Tibial nerve (tissue), 4 donors: ENCODE measurements around the gene PDE3B. TPM values are rescaled to one million over a fixed set of nuclear protein-coding genes. Genes with fewer than 3 reads are reported as not detected.
A peak's percentile ranks its signal among the peaks of the same experiment; 100 is the strongest.
"Not testable (repeated sequence)": the region's sequence is repeated elsewhere in the genome, so short reads cannot be mapped to it uniquely, and the experiment has no call there.

Experiments used
- DNase-seq, 2 donors: peaks; one replicate each; pipeline ENCODE4 v3.0.0-alpha.2; 2019; ENCODE audit warnings: low spot score in 2 of 2
- H3K27ac ChIP-seq, 4 donors: fragments of 200-600 bp; sonication (generic) in 3 of 4; one replicate each; pipeline ENCODE4 v1.5.1; 2017 to 2019; ENCODE audit warnings: mild to moderate bottlenecking in 1 of 4
- H3K27me3 ChIP-seq, 2 donors: fragments of 200-600 bp; sonication (generic) in 1 of 2; one replicate each; pipeline versions ENCODE4 v1.5.1 to v1.6.0; 2017 to 2019
- H3K36me3 ChIP-seq, 3 donors: fragments of 200-600 bp; sonication (generic); one replicate each; pipeline ENCODE4 v1.5.1; 2018 to 2019
- H3K4me1 ChIP-seq, 4 donors: fragments of 200-600 bp; sonication (generic) in 3 of 4; one replicate each; pipeline ENCODE4 v1.5.1; 2017 to 2019
- H3K4me3 ChIP-seq, 4 donors: fragments of 200-600 bp; sonication (generic) in 3 of 4; one replicate each; pipeline ENCODE4 v1.5.1; 2017 to 2019; ENCODE audit warnings: mild to moderate bottlenecking in 1 of 4, moderate library complexity in 1 of 4
- H3K9me3 ChIP-seq, 4 donors: fragments of 200-600 bp; sonication (generic) in 3 of 4; one replicate each; pipeline ENCODE4 v1.5.1; 2017 to 2019
- CTCF ChIP-seq, 5 experiments: fragments of 200-600 bp in 3 of 5; fragments of 450-650 bp in 2 of 5; sonication (generic) in 3 of 5; IDR thresholded peaks; one replicate each; pipeline ENCODE4 v1.5.1; 2016 to 2019; ENCODE audit warnings: antibody characterized with exemption in 5 of 5, mild to moderate bottlenecking in 3 of 5, moderate library complexity in 2 of 5
- EP300 ChIP-seq, 2 donors: sonication (generic); formaldehyde crosslinking; IDR thresholded peaks; one replicate each; pipeline ENCODE4 v1.6.1; 2017; ENCODE audit warnings: antibody characterized with exemption in 2 of 2, mild to moderate bottlenecking in 1 of 2
- POLR2A ChIP-seq, 2 donors: fragments of 450-650 bp; IDR thresholded peaks; one replicate each; pipeline ENCODE4 v1.6.1; 2017; ENCODE audit warnings: antibody characterized with exemption in 2 of 2, mild to moderate bottlenecking in 2 of 2, moderate library complexity in 2 of 2
- WGBS, 2 donors: methylation state at CpG; one replicate each; pipeline ENCODE4 v1.1.5; 2018; 5-methylcytosine and 5-hydroxymethylcytosine counted together
- total RNA-seq, 4 donors: library from RNA; depleted of rRNA; stranded (reverse); fragments of >200 nt; gene quantifications; one replicate each; pipeline ENCODE4 v1.1.0, GENCODE V29; 2016

PDE3B gene
- total RNA-seq, 4 donors from 2014 or later = 15.3 to 39.9 (median 26.4) TPM

- no peaks in the 10 kb centered on the region for H3K27me3 ChIP-seq
- no peak for DNase-seq
- H3K4me1 ChIP-seq = no peaks in the 10 kb centered on the region
- H3K27ac ChIP-seq = no peak overlapping the region
- H3K4me3 ChIP-seq = no peak overlapping the region
- no peak for TF ChIP-seq EP300 (IDR thresholded peaks at IDR 0.05)
- TF ChIP-seq CTCF (IDR thresholded peaks at IDR 0.05) = no peak
- TF ChIP-seq POLR2A (IDR thresholded peaks at IDR 0.05) = no peak
- H3K9me3 ChIP-seq = peaks cover 0 to 13% (median 2%) of the 10 kb centered on the region in 4 donors
- 60 to 66% methylated on average over 2 of the region's 2 CpGs for WGBS, 2 donors
- H3K36me3 ChIP-seq = peaks cover 0 to 4% (median 0%) of the 10 kb centered on the region in 3 donors
Measured at GRCh38 chr11:14860511-14860910, 216.9 kb downstream of the PDE3B start.

- Histone ChIP-seq H3K4me3 (no peak overlapping the region), H3K27ac (no peak overlapping the region), H3K9me3 (peaks cover 0 to 13% (median 2%) of the 10 kb centered on the region in 4 donors), H3K4me1 (no peaks in the 10 kb centered on the region), H3K27me3 (no peaks in the 10 kb centered on the region), H3K36me3 (peaks cover 0 to 4% (median 0%) of the 10 kb centered on the region in 3 donors)
- no peak for DNase-seq
- 71 to 73% methylated on average over 1 of the region's 1 CpG for WGBS, 2 donors
- TF ChIP-seq CTCF (IDR thresholded peaks at IDR 0.05) (no peak), EP300 (IDR thresholded peaks at IDR 0.05) (no peak), POLR2A (IDR thresholded peaks at IDR 0.05) (no peak)
Measured at GRCh38 chr11:14861680-14862079, 218.1 kb downstream of the PDE3B start.

- not testable (repeated sequence) for H3K4me1 ChIP-seq, H3K27me3 ChIP-seq, H3K36me3 ChIP-seq, H3K4me3 ChIP-seq, H3K27ac ChIP-seq, DNase-seq
- 93% methylated on average over 4 of the region's 4 CpGs for WGBS, 2 donors
- H3K9me3 ChIP-seq = peaks cover 0 to 13% (median 2%) of the 10 kb centered on the region in 4 donors
Measured at GRCh38 chr11:14863775-14864174, 220.2 kb downstream of the PDE3B start.

- no peaks in the 10 kb centered on the region for H3K27me3 ChIP-seq
- DNase-seq = no peak
- H3K36me3 ChIP-seq = peaks cover 0 to 11% (median 0%) of the 10 kb centered on the region in 3 donors
- H3K4me1 ChIP-seq = no peaks in the 10 kb centered on the region
- no peaks in the 10 kb centered on the region for H3K9me3 ChIP-seq
- no peak overlapping the region for H3K27ac ChIP-seq
- TF ChIP-seq CTCF (IDR thresholded peaks at IDR 0.05) = no peak
- TF ChIP-seq POLR2A (IDR thresholded peaks at IDR 0.05) = no peak
- TF ChIP-seq EP300 (IDR thresholded peaks at IDR 0.05) = no peak
- no peak overlapping the region for H3K4me3 ChIP-seq
Measured at GRCh38 chr11:14872032-14872431, 228.4 kb downstream of the PDE3B start.

- no peak for DNase-seq
- Histone ChIP-seq H3K27me3 (no peaks in the 10 kb centered on the region), H3K27ac (peak overlapping the region in 1 of 4 donors; percentile 22), H3K4me1 (no peaks in the 10 kb centered on the region), H3K36me3 (peaks cover 0 to 21% (median 0%) of the 10 kb centered on the region in 3 donors), H3K4me3 (no peak overlapping the region), H3K9me3 (no peaks in the 10 kb centered on the region)
- 40 to 46% methylated on average over 4 of the region's 4 CpGs for WGBS, 2 donors
- TF ChIP-seq POLR2A (IDR thresholded peaks at IDR 0.05) (no peak), EP300 (IDR thresholded peaks at IDR 0.05) (no peak), CTCF (IDR thresholded peaks at IDR 0.05) (no peak)
Measured at GRCh38 chr11:14873632-14874031, 230.0 kb downstream of the PDE3B start.

GRCh38 chr11:14875163-14875562, 231.6 kb downstream of the PDE3B start:
- H3K4me1 ChIP-seq = no peaks in the 10 kb centered on the region
- no peak for TF ChIP-seq POLR2A (IDR thresholded peaks at IDR 0.05)
- TF ChIP-seq CTCF (IDR thresholded peaks at IDR 0.05) = no peak
- no peak for TF ChIP-seq EP300 (IDR thresholded peaks at IDR 0.05)
- peaks cover 0 to 25% (median 0%) of the 10 kb centered on the region in 3 donors for H3K36me3 ChIP-seq
- no peaks in the 10 kb centered on the region for H3K9me3 ChIP-seq
- WGBS, 2 donors = 96 to 99% methylated on average over 5 of the region's 5 CpGs
- no peaks in the 10 kb centered on the region for H3K27me3 ChIP-seq
- no peak overlapping the region for H3K4me3 ChIP-seq
- no peak overlapping the region for H3K27ac ChIP-seq
- no peak for DNase-seq
